ENCODE measurements around the gene ABHD8.

- TF ChIP-seq CTCF (conservative IDR thresholded peaks at IDR 0.05; ENCODE audit: low read depth in 2 of 2) (no peak), CREB1 (CRISPR knock-in tag; IDR thresholded peaks at IDR 0.05; ENCODE audit: low read depth) (no peak), REST (IDR thresholded peaks at IDR 0.05; ENCODE audit: unreplicated experiment) (no peak), EZH2 (IDR thresholded peaks at IDR 0.05; ENCODE audit: low read depth, unreplicated experiment) (no peak)
These were observed 32.4 kb upstream of the ABHD8 start for GRCh38 chr19:17335575-17335974.
